ENCODE data around the gene CGNL1.

DNA sequence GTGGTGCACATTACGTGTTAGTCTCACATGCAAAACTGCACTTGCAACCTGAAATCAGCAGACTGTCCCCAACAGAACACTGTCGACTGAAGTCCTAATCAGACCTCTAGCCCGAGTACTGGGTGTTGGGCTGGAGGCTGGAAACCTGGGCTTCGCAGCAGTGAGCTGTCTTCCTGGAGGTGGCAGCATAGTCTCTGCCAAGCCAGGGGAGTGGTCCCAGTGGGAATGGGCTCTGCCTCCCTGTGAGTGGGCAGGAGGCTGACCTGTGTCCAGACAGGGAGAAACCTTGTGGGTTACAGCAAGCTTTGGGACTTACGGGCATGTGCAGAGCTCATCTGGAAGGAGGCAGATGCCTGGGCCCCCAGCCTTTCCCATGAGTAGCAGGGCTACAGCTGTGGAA, 177.2 kb downstream of the CGNL1 start:
- TF ChIP-seq POLR2A (IDR thresholded peaks at IDR 0.05): no peak
- TF ChIP-seq, protein P1, sequence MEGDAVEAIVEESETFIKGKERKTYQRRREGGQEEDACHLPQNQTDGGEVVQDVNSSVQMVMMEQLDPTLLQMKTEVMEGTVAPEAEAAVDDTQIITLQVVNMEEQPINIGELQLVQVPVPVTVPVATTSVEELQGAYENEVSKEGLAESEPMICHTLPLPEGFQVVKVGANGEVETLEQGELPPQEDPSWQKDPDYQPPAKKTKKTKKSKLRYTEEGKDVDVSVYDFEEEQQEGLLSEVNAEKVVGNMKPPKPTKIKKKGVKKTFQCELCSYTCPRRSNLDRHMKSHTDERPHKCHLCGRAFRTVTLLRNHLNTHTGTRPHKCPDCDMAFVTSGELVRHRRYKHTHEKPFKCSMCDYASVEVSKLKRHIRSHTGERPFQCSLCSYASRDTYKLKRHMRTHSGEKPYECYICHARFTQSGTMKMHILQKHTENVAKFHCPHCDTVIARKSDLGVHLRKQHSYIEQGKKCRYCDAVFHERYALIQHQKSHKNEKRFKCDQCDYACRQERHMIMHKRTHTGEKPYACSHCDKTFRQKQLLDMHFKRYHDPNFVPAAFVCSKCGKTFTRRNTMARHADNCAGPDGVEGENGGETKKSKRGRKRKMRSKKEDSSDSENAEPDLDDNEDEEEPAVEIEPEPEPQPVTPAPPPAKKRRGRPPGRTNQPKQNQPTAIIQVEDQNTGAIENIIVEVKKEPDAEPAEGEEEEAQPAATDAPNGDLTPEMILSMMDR (IDR thresholded peaks at IDR 0.05): no peak
